OCI-LY7 (cell line): ENCODE results near the gene HIVEP2. TPM values are rescaled to one million over a fixed set of nuclear protein-coding genes. Genes with fewer than 3 reads are reported as not detected.

ENCODE experiments used
- BruUV-seq: library from RNA; stranded (reverse); fragments of 400-500 nt; replicated peaks from 2 replicates; lab custom pipeline; 2021; lab: Mats Ljungman, UMichigan
- CTCF ChIA-PET: fragments of 300-600 bp; sonication (Branson Sonifier 250); formaldehyde crosslinking; loops from one replicate; lab custom pipeline; 2022; ENCODE audit warnings: antibody characterized with exemption; ENCODE audit not compliant: unreplicated experiment; lab: Charles Lee
- POLR2A ChIA-PET: fragments of 300-600 bp; sonication (Branson Sonifier 250); formaldehyde crosslinking; loops from one replicate; lab custom pipeline; 2022; ENCODE audit warnings: antibody characterized with exemption; lab: Charles Lee
- DNase-seq: peaks from one replicate; pipeline ENCODE4 v3.0.0-alpha.2; 2015; ENCODE audit warnings: low spot score
- H2AFZ ChIP-seq: fragments of 200-600 bp; sonication (generic), shearing (Covaris generic); 2 replicates; pipeline ENCODE4 v1.6.1; 2014; ENCODE audit warnings: mild to moderate bottlenecking, antibody characterized with exemption, low read length, moderate library complexity
- H3K27ac ChIP-seq: fragments of 200-600 bp; sonication (generic); 2 replicates; pipeline ENCODE4 v1.5.1; 2014; ENCODE audit warnings: mixed run types, low read depth, mild to moderate bottlenecking, moderate library complexity, low read length, inconsistent platforms; ENCODE audit not compliant: poor library complexity, severe bottlenecking
- H3K36me3 ChIP-seq: fragments of 200-600 bp; sonication (generic); 2 replicates; pipeline ENCODE4 v1.6.1; 2014; ENCODE audit warnings: mild to moderate bottlenecking, antibody characterized with exemption, low read length, moderate library complexity, mixed read lengths; ENCODE audit not compliant: insufficient read depth
- H3K4me1 ChIP-seq: fragments of 200-600 bp; sonication (generic); 2 replicates; pipeline ENCODE4 v1.5.1; 2014; ENCODE audit warnings: mild to moderate bottlenecking, low read length; ENCODE audit not compliant: insufficient read depth, poor library complexity, severe bottlenecking
- H3K4me2 ChIP-seq: fragments of 200-600 bp; sonication (generic); 2 replicates; pipeline ENCODE4 v1.6.1; 2014; ENCODE audit warnings: mild to moderate bottlenecking, low read length
- H3K4me3 ChIP-seq: fragments of 200-600 bp; sonication (generic); 2 replicates; pipeline ENCODE4 v1.5.1; 2014; ENCODE audit warnings: mild to moderate bottlenecking, low read depth, low read length; ENCODE audit not compliant: poor library complexity, severe bottlenecking
- H3K79me2 ChIP-seq: fragments of 200-600 bp; sonication (generic); 2 replicates; pipeline ENCODE4 v1.6.1; 2016; ENCODE audit warnings: low read depth, mild to moderate bottlenecking, low read length, moderate library complexity, mixed read lengths; ENCODE audit not compliant: insufficient read depth
- H3K9me2 ChIP-seq: fragments of 200-600 bp; sonication (generic); 2 replicates; pipeline ENCODE4 v1.6.1; 2016; ENCODE audit warnings: mild to moderate bottlenecking, low read length, mixed read lengths; ENCODE audit not compliant: insufficient read depth
- H3K9me3 ChIP-seq: fragments of 200-600 bp; sonication (generic); 2 replicates; pipeline ENCODE4 v1.6.1; 2014; ENCODE audit warnings: mild to moderate bottlenecking, mixed run types, low read length, mixed read lengths
- H4K20me1 ChIP-seq: fragments of 200-600 bp; sonication (generic); 2 replicates; pipeline ENCODE4 v1.6.1; 2014; ENCODE audit warnings: mild to moderate bottlenecking, antibody characterized with exemption, low read length, moderate library complexity, mixed read lengths; ENCODE audit not compliant: insufficient read depth
- EZH2phosphoT487 ChIP-seq: fragments of 200-600 bp; sonication (generic); IDR thresholded peaks from 2 replicates; pipeline ENCODE4 v1.6.1; 2018; ENCODE audit warnings: low read depth, borderline replicate concordance, mild to moderate bottlenecking, mixed run types, antibody characterized with exemption, low read length, moderate library complexity, mixed read lengths
- intact Hi-C: fragments of 100-400 bp; cut with micrococcal nuclease; formaldehyde crosslinking; loops from one replicate; pipeline ENCODE4 v1.10.0; 2022; ENCODE audit not compliant: unreplicated experiment
- total RNA-seq, 2 experiments: library from RNA; depleted of rRNA in 1 of 2; stranded (reverse); fragments of >200 nt in 1 of 2; shearing (Covaris generic) in 1 of 2; gene quantifications; 2 replicates each; pipeline ENCODE4 v1.2.3, GENCODE V29; 2014 to 2022
- TF ChIP-seq, protein P1 (sequence below): fragments of 200-600 bp; sonication (generic); conservative IDR thresholded peaks from 2 replicates; pipeline ENCODE4 v1.5.1; 2014; ENCODE audit warnings: mild to moderate bottlenecking, antibody characterized with exemption, low read length, moderate library complexity, mixed read lengths

HIVEP2 gene
- total RNA-seq, 2 experiments from 2014 or later, result 18.8 to 24.6 TPM

GRCh38 chr6:142738731-142739130, 206.2 kb downstream of the HIVEP2 start:
- no peak for TF ChIP-seq EZH2phosphoT487
- TF ChIP-seq, protein P1, sequence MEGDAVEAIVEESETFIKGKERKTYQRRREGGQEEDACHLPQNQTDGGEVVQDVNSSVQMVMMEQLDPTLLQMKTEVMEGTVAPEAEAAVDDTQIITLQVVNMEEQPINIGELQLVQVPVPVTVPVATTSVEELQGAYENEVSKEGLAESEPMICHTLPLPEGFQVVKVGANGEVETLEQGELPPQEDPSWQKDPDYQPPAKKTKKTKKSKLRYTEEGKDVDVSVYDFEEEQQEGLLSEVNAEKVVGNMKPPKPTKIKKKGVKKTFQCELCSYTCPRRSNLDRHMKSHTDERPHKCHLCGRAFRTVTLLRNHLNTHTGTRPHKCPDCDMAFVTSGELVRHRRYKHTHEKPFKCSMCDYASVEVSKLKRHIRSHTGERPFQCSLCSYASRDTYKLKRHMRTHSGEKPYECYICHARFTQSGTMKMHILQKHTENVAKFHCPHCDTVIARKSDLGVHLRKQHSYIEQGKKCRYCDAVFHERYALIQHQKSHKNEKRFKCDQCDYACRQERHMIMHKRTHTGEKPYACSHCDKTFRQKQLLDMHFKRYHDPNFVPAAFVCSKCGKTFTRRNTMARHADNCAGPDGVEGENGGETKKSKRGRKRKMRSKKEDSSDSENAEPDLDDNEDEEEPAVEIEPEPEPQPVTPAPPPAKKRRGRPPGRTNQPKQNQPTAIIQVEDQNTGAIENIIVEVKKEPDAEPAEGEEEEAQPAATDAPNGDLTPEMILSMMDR, result no peak
- BruUV-seq, result no TSS peak
- no peaks in the 10 kb centered on the region for H3K79me2 ChIP-seq
- H4K20me1 ChIP-seq, result no peaks in the 10 kb centered on the region
- H3K4me1 ChIP-seq, result no peaks in the 10 kb centered on the region
- H3K4me2 ChIP-seq, result no peak overlapping the region
- H3K9me2 ChIP-seq, result no peaks in the 10 kb centered on the region; the same call in 1 of the 2 replicates
- intact Hi-C loops, result no loop called here
- no peak overlapping the region for H3K27ac ChIP-seq
- H3K9me3 ChIP-seq, result no peaks in the 10 kb centered on the region
- no peak overlapping the region for H3K4me3 ChIP-seq
- DNase-seq, result no peak
- CTCF ChIA-PET, result no interaction called here
- no peak overlapping the region for H2AFZ ChIP-seq
- no peaks in the 10 kb centered on the region for H3K36me3 ChIP-seq
- POLR2A ChIA-PET, result interaction anchor here (2.0 kb wide), 1 partner anchor 8 kb away, joined by 5 read pairs; no protein-coding TSS in a partner anchor

DNA sequence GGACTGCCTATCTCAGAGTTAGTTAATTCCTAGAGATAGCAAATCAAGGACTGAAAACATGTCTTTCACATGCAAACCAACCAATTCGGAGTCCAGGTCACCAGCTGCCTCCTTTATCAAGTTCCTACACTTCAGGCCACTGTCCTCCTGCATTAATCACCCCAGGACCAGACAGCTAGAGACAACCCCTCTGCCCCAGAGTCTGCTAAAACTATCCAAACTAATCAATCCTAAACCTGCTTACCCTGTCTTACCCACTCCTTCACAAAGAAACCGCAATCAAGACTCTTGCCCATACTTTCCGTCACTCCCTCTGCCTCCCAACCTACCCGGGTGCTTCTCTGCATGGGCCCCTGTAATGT, 207.0 kb downstream of the HIVEP2 start:
- no peak for DNase-seq
- no peaks in the 10 kb centered on the region for H3K9me3 ChIP-seq
- no peaks in the 10 kb centered on the region for H3K36me3 ChIP-seq
- no peak overlapping the region for H2AFZ ChIP-seq
- POLR2A ChIA-PET, result interaction anchor here (1.0 to 2.0 kb wide), 3 partner anchors 9 to 54 kb away, joined by 3 to 5 read pairs (median 3); no protein-coding TSS in a partner anchor
- no peaks in the 10 kb centered on the region for H3K4me1 ChIP-seq
- H3K79me2 ChIP-seq, result no peaks in the 10 kb centered on the region
- no TSS peak for BruUV-seq
- intact Hi-C loops, result no loop called here
- H3K4me3 ChIP-seq, result no peak overlapping the region
- H3K9me2 ChIP-seq, result no peaks in the 10 kb centered on the region; the same call in 1 of the 2 replicates
- H3K27ac ChIP-seq, result no peak overlapping the region
- H4K20me1 ChIP-seq, result no peaks in the 10 kb centered on the region
- TF ChIP-seq EZH2phosphoT487, result no peak
- TF ChIP-seq, protein P1, result no peak
- CTCF ChIA-PET, result interaction anchor here (0.6 kb wide), 1 partner anchor 60 kb away, joined by 3 read pairs; no protein-coding TSS in a partner anchor
- no peak overlapping the region for H3K4me2 ChIP-seq

GRCh38 chr6:142737368-142738034, 207.5 kb downstream of the HIVEP2 start:
- CTCF ChIA-PET, result interaction anchor here (0.6 kb wide), 1 partner anchor 59 kb away, joined by 3 read pairs; no protein-coding TSS in a partner anchor
- H4K20me1 ChIP-seq, result no peaks in the 10 kb centered on the region
- DNase-seq, result no peak
- no peaks in the 10 kb centered on the region for H3K79me2 ChIP-seq
- H3K4me2 ChIP-seq, result no peak overlapping the region
- no peaks in the 10 kb centered on the region for H3K4me1 ChIP-seq
- intact Hi-C loops, result no loop called here
- no peaks in the 10 kb centered on the region for H3K36me3 ChIP-seq
- no peak overlapping the region for H3K4me3 ChIP-seq
- H2AFZ ChIP-seq, result no peak overlapping the region
- TF ChIP-seq, protein P1, result no peak
- no peak for TF ChIP-seq EZH2phosphoT487
- no peak overlapping the region for H3K27ac ChIP-seq
- no peaks in the 10 kb centered on the region for H3K9me3 ChIP-seq
- POLR2A ChIA-PET, result interaction anchor here (0.6 to 2.0 kb wide), 6 partner anchors 9 to 314 kb away, joined by 3 to 5 read pairs (median 3); no protein-coding TSS in a partner anchor
- H3K9me2 ChIP-seq, result no peaks in the 10 kb centered on the region; the same call in 1 of the 2 replicates
- no TSS peak for BruUV-seq
